K562 treated with DMSO at 1 percent for 48 hours (cell line): ENCODE data around the gene ARHGEF37. TPM values are rescaled to one million over a fixed set of nuclear protein-coding genes. Genes with fewer than 3 reads are reported as not detected.

Experiments
- total RNA-seq: library from RNA; unstranded; fragments of 300-600 nt; gene quantifications from 2 replicates; pipeline ENCODE4 v1.2.3, GENCODE V29; 2022; ENCODE audit warnings: low replicate concordance; ENCODE audit errors: extremely low read depth

Gene ARHGEF37
- not detected in 2 replicates for total RNA-seq

GRCh38 chr5:149581192-149581861 is at the start of gene ARHGEF37:
TSS of gene ARHGEF37 (plus strand) at chr5:149581498. CDS start at chr5:149597770, 16,272 bp downstream.

GRCh38 chr5:149551227-149552037 is 29.9 kb upstream of the ARHGEF37 start, which contains the start of gene CSNK1A1:
TSS of gene CSNK1A1 (minus strand) at chr5:149551439. CDS start at chr5:149550964, 475 bp downstream.

Other genes starting within 250 kb of the ARHGEF37 start
- gene GRPEL2, start 236.0 kb upstream of the ARHGEF37 start, total RNA-seq = not detected in 2 replicates
- not detected in 2 replicates for gene PCYOX1L, start 223.5 kb upstream of the ARHGEF37 start, total RNA-seq
- not detected in 2 replicates for gene IL17B, start 202.2 kb upstream of the ARHGEF37 start, total RNA-seq
- gene CSNK1A1, start 30.1 kb upstream of the ARHGEF37 start, total RNA-seq = 385 TPM in 1 of 2 replicates, not detected in the other
- gene PPARGC1B, start 148.8 kb downstream of the ARHGEF37 start, total RNA-seq = not detected in 2 replicates